IMR-90 (cell line): ENCODE results near the gene ADGRL1. TPM values are rescaled to one million over a fixed set of nuclear protein-coding genes. Genes with fewer than 3 reads are reported as not detected.

Experiments used
- ATAC-seq: fragments of 200-7000 bp; cut with Tn5 transposase; 2 replicates; pipeline ENCODE4 v1.9.1; 2020; ENCODE audit warnings: low read depth, mild to moderate bottlenecking, moderate library complexity
- BruUV-seq: library from RNA; stranded (reverse); fragments of 400-500 nt; replicated peaks from 2 replicates; lab custom pipeline; 2021; lab: Mats Ljungman, UMichigan
- CTCF ChIA-PET: fragments of 300-600 bp; formaldehyde crosslinking; extraction: SDS; loops from one replicate; lab custom pipeline; 2021; ENCODE audit warnings: antibody characterized with exemption; lab: Yijun Ruan, JAX
- POLR2A ChIA-PET: fragments of 300-600 bp; sonication (Branson Sonifier 250); formaldehyde crosslinking; loops from one replicate; lab custom pipeline; 2022; ENCODE audit warnings: antibody characterized with exemption; ENCODE audit not compliant: unreplicated experiment; lab: Charles Lee
- DNase-seq: peaks from one replicate; pipeline ENCODE4 v3.0.0; 2013
- H2AFZ ChIP-seq: replicated peaks from 2 replicates; pipeline ENCODE3; 2013; ENCODE audit warnings: low read length, mild to moderate bottlenecking; ENCODE audit not compliant: poor library complexity
- H2AK5ac ChIP-seq: 2 replicates; pipeline ENCODE4 v1.6.1; 2013; ENCODE audit warnings: low read depth, low read length, inconsistent platforms
- H2AK9ac ChIP-seq: replicated peaks from 2 replicates; pipeline ENCODE3; 2013; ENCODE audit warnings: mild to moderate bottlenecking, low read depth, low read length, moderate library complexity; ENCODE audit not compliant: poor library complexity
- H2BK120ac ChIP-seq: 2 replicates; pipeline ENCODE4 v1.6.1; 2013; ENCODE audit warnings: low read depth, low read length, inconsistent platforms
- H2BK15ac ChIP-seq: 3 replicates; pipeline ENCODE4 v1.6.1; 2013; ENCODE audit warnings: low read depth, low read length, inconsistent platforms
- H2BK20ac ChIP-seq: 2 replicates; pipeline ENCODE4 v1.6.1; 2013; ENCODE audit warnings: low read depth, mild to moderate bottlenecking, inconsistent platforms, low read length, moderate library complexity
- H2BK5ac ChIP-seq: 2 replicates; pipeline ENCODE4 v1.6.1; 2013; ENCODE audit warnings: mild to moderate bottlenecking, low read depth, low read length, inconsistent platforms; ENCODE audit not compliant: poor library complexity, severe bottlenecking
- H3K14ac ChIP-seq: replicated peaks from 2 replicates; pipeline ENCODE4 v1.6.1; 2013; ENCODE audit warnings: low read depth, low read length, inconsistent platforms
- H3K18ac ChIP-seq: 2 replicates; pipeline ENCODE4 v1.6.1; 2013; ENCODE audit warnings: low read depth, low read length, control low read depth
- H3K23ac ChIP-seq: 2 replicates; pipeline ENCODE4 v1.6.1; 2013; ENCODE audit warnings: low read depth, low read length, inconsistent platforms
- H3K27ac ChIP-seq: 2 replicates; pipeline ENCODE4 v1.5.1; 2013; ENCODE audit warnings: mild to moderate bottlenecking, control low read depth, low read length; ENCODE audit not compliant: insufficient read depth
- H3K27me3 ChIP-seq: 2 replicates; pipeline ENCODE4 v1.6.1; 2013; ENCODE audit warnings: low read length; ENCODE audit not compliant: control insufficient read depth, insufficient read depth
- H3K36me3 ChIP-seq: 2 replicates; pipeline ENCODE4 v1.6.1; 2013; ENCODE audit warnings: low read length, mixed read lengths; ENCODE audit not compliant: control insufficient read depth, insufficient read depth
- H3K4ac ChIP-seq: 2 replicates; pipeline ENCODE4 v1.6.1; 2013; ENCODE audit warnings: low read depth, low read length, inconsistent platforms
- H3K4me1 ChIP-seq: 2 replicates; pipeline ENCODE4 v1.6.1; 2013; ENCODE audit warnings: low read length, mixed read lengths; ENCODE audit not compliant: control insufficient read depth, insufficient read depth
- H3K4me2 ChIP-seq: 2 replicates; pipeline ENCODE4 v1.6.1; 2013; ENCODE audit warnings: low read depth, mild to moderate bottlenecking, control low read depth, low read length, moderate library complexity
- H3K4me3 ChIP-seq: 2 replicates; pipeline ENCODE4 v1.5.1; 2013; ENCODE audit warnings: low read depth, mild to moderate bottlenecking, control low read depth, low read length, moderate library complexity; ENCODE audit not compliant: insufficient read depth
- H3K56ac ChIP-seq: 2 replicates; pipeline ENCODE4 v1.6.1; 2013; ENCODE audit warnings: low read length, inconsistent platforms; ENCODE audit not compliant: insufficient read depth; ENCODE audit errors: extremely low read depth
- H3K79me1 ChIP-seq, 2 experiments: 2 replicates each; pipeline ENCODE4 v1.6.1; 2013; ENCODE audit warnings: low read length in 2 of 2, inconsistent platforms in 1 of 2, low read depth in 1 of 2
- H3K9ac ChIP-seq: 2 replicates; pipeline ENCODE4 v1.6.1; 2013; ENCODE audit warnings: low read depth, low read length, control low read depth
- H3K9me1 ChIP-seq: 2 replicates; pipeline ENCODE4 v1.6.1; 2013; ENCODE audit warnings: low read length, inconsistent platforms; ENCODE audit not compliant: insufficient read depth
- H3K9me3 ChIP-seq: 2 replicates; pipeline ENCODE4 v1.6.1; 2013; ENCODE audit warnings: low read length; ENCODE audit not compliant: control insufficient read depth, insufficient read depth
- H4K20me1 ChIP-seq: 2 replicates; pipeline ENCODE4 v1.6.1; 2013; ENCODE audit warnings: low read length, inconsistent platforms; ENCODE audit not compliant: insufficient read depth
- H4K5ac ChIP-seq: 2 replicates; pipeline ENCODE4 v1.6.1; 2013; ENCODE audit warnings: mild to moderate bottlenecking, low read depth, low read length, control low read depth
- H4K8ac ChIP-seq, 2 experiments: 2 replicates each; pipeline ENCODE4 v1.6.1; 2013; ENCODE audit warnings: low read depth in 2 of 2, low read length in 2 of 2, control low read depth in 1 of 2, inconsistent platforms in 1 of 2
- H4K91ac ChIP-seq: 2 replicates; pipeline ENCODE4 v1.6.1; 2013; ENCODE audit warnings: low read depth, low read length, inconsistent platforms; ENCODE audit not compliant: insufficient read depth
- BHLHE40 ChIP-seq: fragments of 150-350 bp; IDR thresholded peaks from 2 replicates; pipeline ENCODE4 v1.6.1; 2016; ENCODE audit warnings: mild to moderate bottlenecking, low read depth, low read length
- CEBPB ChIP-seq: IDR thresholded peaks from 2 replicates; pipeline ENCODE4 v1.6.1; 2012; ENCODE audit warnings: low read depth, low read length, improper control_type of control experiment
- CHD1 ChIP-seq: IDR thresholded peaks from 2 replicates; pipeline ENCODE4 v1.6.1; 2012; ENCODE audit warnings: low read depth, low read length, improper control_type of control experiment
- FOS ChIP-seq: fragments of 150-350 bp; IDR thresholded peaks from 2 replicates; pipeline ENCODE4 v1.6.1; 2016; ENCODE audit warnings: low read depth, low read length
- MAFK ChIP-seq: IDR thresholded peaks from 2 replicates; pipeline ENCODE4 v1.6.1; 2012; ENCODE audit warnings: low read depth, low read length, improper control_type of control experiment
- MAZ ChIP-seq: IDR thresholded peaks from 2 replicates; pipeline ENCODE4 v1.6.1; 2012; ENCODE audit warnings: low read depth, mild to moderate bottlenecking, low read length, improper control_type of control experiment, moderate library complexity, borderline replicate concordance
- MXI1 ChIP-seq: IDR thresholded peaks from 2 replicates; pipeline ENCODE4 v1.6.1; 2012; ENCODE audit warnings: low read depth, mild to moderate bottlenecking, low read length, moderate library complexity, borderline replicate concordance
- NFE2L2 ChIP-seq: fragments of 150-350 bp; IDR thresholded peaks from 2 replicates; pipeline ENCODE4 v1.6.1; 2016; ENCODE audit warnings: low read depth, mild to moderate bottlenecking, low read length
- POLR2A ChIP-seq: IDR thresholded peaks from 2 replicates; pipeline ENCODE4 v1.6.1; 2012; ENCODE audit warnings: mild to moderate bottlenecking, low read depth, low read length
- RAD21 ChIP-seq: IDR thresholded peaks from 2 replicates; pipeline ENCODE4 v1.6.1; 2012; ENCODE audit warnings: low read length, improper control_type of control experiment
- RCOR1 ChIP-seq: IDR thresholded peaks from 2 replicates; pipeline ENCODE4 v1.6.1; 2012; ENCODE audit warnings: mild to moderate bottlenecking, low read length, improper control_type of control experiment; ENCODE audit not compliant: insufficient replicate concordance
- RFX5 ChIP-seq: IDR thresholded peaks from 2 replicates; pipeline ENCODE4 v1.8.0; 2012; ENCODE audit warnings: low read depth, mild to moderate bottlenecking, low read length, moderate library complexity
- SMC3 ChIP-seq: fragments of 150-350 bp; IDR thresholded peaks from 2 replicates; pipeline ENCODE4 v1.6.1; 2016; ENCODE audit warnings: low read depth, mild to moderate bottlenecking, antibody characterized with exemption, low read length, moderate library complexity
- WGBS, 2 experiments: methylation state at CpG; one replicate each; pipeline versions ENCODE4 v1.1.5 to v1.1.7; 2013; ENCODE audit warnings: missing lambda C conversion rate in 2 of 2; ENCODE audit not compliant: insufficient read length in 1 of 2; ENCODE audit errors: extremely low coverage in 2 of 2; 5-methylcytosine and 5-hydroxymethylcytosine counted together
- dilution Hi-C: fragments of 300-500 bp; cut with HindIII; formaldehyde crosslinking; loops from one replicate; pipeline ENCODE4 v1.14.3; 2018; ENCODE audit warnings: low sequenced_read_pairs; ENCODE audit not compliant: unreplicated experiment
- in situ Hi-C: fragments of 300-500 bp; cut with MboI; formaldehyde crosslinking; loops from 3 replicates; pipeline ENCODE4 v1.14.3; 2019; ENCODE audit warnings: low sequenced_read_pairs, inconsistent platforms, mixed read lengths
- intact Hi-C: fragments of 100-400 bp; cut with micrococcal nuclease; formaldehyde crosslinking; loops from 2 replicates; pipeline ENCODE4 v1.10.0; 2022
- polyA plus RNA-seq, 3 experiments: library from polyadenylated mRNA; depleted of rRNA; stranded (reverse); fragments of >200 nt; gene quantifications; 2 replicates each; pipeline ENCODE4 v1.2.3, GENCODE V29; 2012; ENCODE audit warnings: low replicate concordance in 1 of 3
- total RNA-seq: library from RNA; depleted of rRNA; stranded (reverse); fragments of >200 nt; gene quantifications from 2 replicates; pipeline ENCODE4 v1.2.3, GENCODE V29; 2012
- TF ChIP-seq, protein P1 (sequence below): conservative IDR thresholded peaks from 2 replicates; pipeline ENCODE4 v1.5.1; 2012; ENCODE audit warnings: mild to moderate bottlenecking, low read depth, low read length, improper control_type of control experiment
- TF ChIP-seq, protein P2 (sequence below): fragments of 150-350 bp; IDR thresholded peaks from 2 replicates; pipeline ENCODE4 v1.6.1; 2016; ENCODE audit warnings: low read depth, mild to moderate bottlenecking, low read length, moderate library complexity, borderline replicate concordance
- TF ChIP-seq, protein P3 (sequence below): fragments of 150-350 bp; IDR thresholded peaks from 2 replicates; pipeline ENCODE4 v1.6.1; 2017; ENCODE audit warnings: mild to moderate bottlenecking, antibody characterized with exemption, low read length, low read depth

Gene ADGRL1
- total and polyA plus RNA-seq, 2 of the 4 experiments (the other 2 are of a cell fraction) = 0.72 to 2.2 TPM

DNA sequence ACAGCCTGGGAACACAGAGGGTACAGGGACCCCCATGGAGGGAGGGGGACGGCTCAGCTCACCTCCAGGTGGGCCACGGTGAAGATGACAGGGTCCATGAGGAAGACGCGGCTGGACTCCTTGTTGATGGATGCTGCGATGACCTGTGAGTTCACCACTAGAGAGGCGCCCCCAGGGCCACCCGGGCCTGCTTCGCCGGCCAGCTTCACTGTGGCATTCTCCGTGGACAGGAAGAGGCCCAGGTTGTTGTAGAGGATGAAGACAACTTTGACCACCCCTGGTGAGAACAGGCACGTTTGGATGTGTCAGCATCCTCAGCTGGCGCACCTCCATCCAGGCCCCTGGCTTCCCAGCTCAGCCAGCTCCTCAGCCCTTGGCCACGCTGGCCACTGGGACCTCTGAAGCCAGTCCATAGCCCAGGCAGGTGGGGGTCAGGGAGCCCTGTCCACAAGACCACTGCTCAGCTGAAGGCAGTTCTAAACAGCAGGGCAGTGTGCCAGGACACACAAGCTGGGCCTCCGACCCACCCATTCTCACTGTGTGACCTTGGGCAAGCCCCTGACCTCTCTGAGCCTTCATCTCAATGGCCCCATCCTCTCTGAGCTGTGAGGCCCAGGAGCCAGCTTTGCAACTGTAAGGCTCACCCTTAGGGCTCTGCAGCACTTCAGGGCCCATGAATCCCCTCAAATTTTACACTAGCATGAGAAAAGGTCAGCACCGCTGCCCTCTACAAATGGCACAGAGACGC is 47.5 kb downstream of the ADGRL1 start:
- no peak overlapping the region for H3K9ac ChIP-seq
- 90% methylated on average over 7 of the region's 16 CpGs; no CpG with 5 or more reads in 1 of the 2 experiments for WGBS, 2 experiments
- no peak overlapping the region for H3K4me2 ChIP-seq
- H3K9me1 ChIP-seq = no peaks in the 10 kb centered on the region
- H2BK5ac ChIP-seq = no peak overlapping the region
- ATAC-seq (no peak), DNase-seq (no peak)
- no peak overlapping the region for H2AFZ ChIP-seq
- BruUV-seq = no TSS peak
- ChIA-PET POLR2A (no interaction called here), CTCF (interaction anchor here (1.9 kb wide), 1 partner anchor 10 kb away, joined by 5 read pairs; no protein-coding TSS in a partner anchor)
- intact Hi-C loops = no loop called here
- no peaks in the 10 kb centered on the region for H3K4me1 ChIP-seq
- no peak overlapping the region for H4K91ac ChIP-seq
- no peak overlapping the region for H4K5ac ChIP-seq
- no peak overlapping the region for H3K14ac ChIP-seq
- no peak overlapping the region for H3K18ac ChIP-seq
- H3K27ac ChIP-seq = no peak overlapping the region
- no peaks in the 10 kb centered on the region for H3K27me3 ChIP-seq
- dilution Hi-C loops = no loop called here
- no peak overlapping the region for H2AK5ac ChIP-seq
- H3K79me1 ChIP-seq = no peaks in the 10 kb centered on the region
- no peak overlapping the region for H2BK20ac ChIP-seq
- no peak for TF ChIP-seq RFX5
- no peak for TF ChIP-seq NFE2L2
- TF ChIP-seq, protein P1, sequence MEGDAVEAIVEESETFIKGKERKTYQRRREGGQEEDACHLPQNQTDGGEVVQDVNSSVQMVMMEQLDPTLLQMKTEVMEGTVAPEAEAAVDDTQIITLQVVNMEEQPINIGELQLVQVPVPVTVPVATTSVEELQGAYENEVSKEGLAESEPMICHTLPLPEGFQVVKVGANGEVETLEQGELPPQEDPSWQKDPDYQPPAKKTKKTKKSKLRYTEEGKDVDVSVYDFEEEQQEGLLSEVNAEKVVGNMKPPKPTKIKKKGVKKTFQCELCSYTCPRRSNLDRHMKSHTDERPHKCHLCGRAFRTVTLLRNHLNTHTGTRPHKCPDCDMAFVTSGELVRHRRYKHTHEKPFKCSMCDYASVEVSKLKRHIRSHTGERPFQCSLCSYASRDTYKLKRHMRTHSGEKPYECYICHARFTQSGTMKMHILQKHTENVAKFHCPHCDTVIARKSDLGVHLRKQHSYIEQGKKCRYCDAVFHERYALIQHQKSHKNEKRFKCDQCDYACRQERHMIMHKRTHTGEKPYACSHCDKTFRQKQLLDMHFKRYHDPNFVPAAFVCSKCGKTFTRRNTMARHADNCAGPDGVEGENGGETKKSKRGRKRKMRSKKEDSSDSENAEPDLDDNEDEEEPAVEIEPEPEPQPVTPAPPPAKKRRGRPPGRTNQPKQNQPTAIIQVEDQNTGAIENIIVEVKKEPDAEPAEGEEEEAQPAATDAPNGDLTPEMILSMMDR = no peak
- TF ChIP-seq, protein P2, sequence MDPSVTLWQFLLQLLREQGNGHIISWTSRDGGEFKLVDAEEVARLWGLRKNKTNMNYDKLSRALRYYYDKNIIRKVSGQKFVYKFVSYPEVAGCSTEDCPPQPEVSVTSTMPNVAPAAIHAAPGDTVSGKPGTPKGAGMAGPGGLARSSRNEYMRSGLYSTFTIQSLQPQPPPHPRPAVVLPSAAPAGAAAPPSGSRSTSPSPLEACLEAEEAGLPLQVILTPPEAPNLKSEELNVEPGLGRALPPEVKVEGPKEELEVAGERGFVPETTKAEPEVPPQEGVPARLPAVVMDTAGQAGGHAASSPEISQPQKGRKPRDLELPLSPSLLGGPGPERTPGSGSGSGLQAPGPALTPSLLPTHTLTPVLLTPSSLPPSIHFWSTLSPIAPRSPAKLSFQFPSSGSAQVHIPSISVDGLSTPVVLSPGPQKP = no peak
- no peak for TF ChIP-seq POLR2A
- no peak for TF ChIP-seq FOS
- no peak for TF ChIP-seq MXI1
- TF ChIP-seq BHLHE40 = no peak
- no peak for TF ChIP-seq CHD1
- TF ChIP-seq MAZ = no peak
- no peak for TF ChIP-seq RCOR1
- no peak for TF ChIP-seq SMC3
- no peak for TF ChIP-seq MAFK
- TF ChIP-seq RAD21 = no peak
- TF ChIP-seq CEBPB = no peak
- TF ChIP-seq, protein P3, sequence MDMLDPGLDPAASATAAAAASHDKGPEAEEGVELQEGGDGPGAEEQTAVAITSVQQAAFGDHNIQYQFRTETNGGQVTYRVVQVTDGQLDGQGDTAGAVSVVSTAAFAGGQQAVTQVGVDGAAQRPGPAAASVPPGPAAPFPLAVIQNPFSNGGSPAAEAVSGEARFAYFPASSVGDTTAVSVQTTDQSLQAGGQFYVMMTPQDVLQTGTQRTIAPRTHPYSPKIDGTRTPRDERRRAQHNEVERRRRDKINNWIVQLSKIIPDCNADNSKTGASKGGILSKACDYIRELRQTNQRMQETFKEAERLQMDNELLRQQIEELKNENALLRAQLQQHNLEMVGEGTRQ = no peak
- no peaks in the 10 kb centered on the region for H3K9me3 ChIP-seq
- H3K4ac ChIP-seq = no peak overlapping the region
- no peak overlapping the region for H3K56ac ChIP-seq
- peaks cover 9% of the 10 kb centered on the region for H3K36me3 ChIP-seq
- in situ Hi-C loops = no loop called here
- H3K4me3 ChIP-seq = no peak overlapping the region
- H3K23ac ChIP-seq = no peak overlapping the region
- no peaks in the 10 kb centered on the region for H4K20me1 ChIP-seq
- no peak overlapping the region for H4K8ac ChIP-seq
- H2AK9ac ChIP-seq = no peak overlapping the region
- H2BK15ac ChIP-seq = no peak overlapping the region
- H2BK120ac ChIP-seq = no peak overlapping the region
